Uterus (tissue), 4 donors: ENCODE results near the gene MX1. TPM values are rescaled to one million over a fixed set of nuclear protein-coding genes. Genes with fewer than 3 reads are reported as not detected.

ENCODE experiments used
- DNase-seq, 2 donors: peaks; one replicate each; pipeline ENCODE4 v3.0.0-alpha.2; 2019 to 2020
- H3K27ac ChIP-seq, 2 donors: fragments of 200-600 bp; sonication (generic); 1 replicate in 1 of 2; 2 replicates in 1 of 2; pipeline ENCODE4 v1.5.1; 2016 to 2018
- H3K27me3 ChIP-seq, 2 donors: fragments of 200-600 bp; sonication (generic); one replicate each; pipeline ENCODE4 v1.5.1; 2018 to 2019; ENCODE audit warnings: control low read depth in 1 of 2
- H3K36me3 ChIP-seq, 2 donors: fragments of 200-600 bp; sonication (generic); one replicate each; pipeline ENCODE4 v1.5.1; 2019; ENCODE audit warnings: control low read depth in 1 of 2
- H3K4me1 ChIP-seq, 2 donors: fragments of 200-600 bp; sonication (generic); one replicate each; pipeline ENCODE4 v1.5.1; 2018 to 2019; ENCODE audit warnings: control low read depth in 1 of 2
- H3K4me3 ChIP-seq, 2 donors: fragments of 200-600 bp; sonication (generic); 1 replicate in 1 of 2; 2 replicates in 1 of 2; pipeline ENCODE4 v1.5.1; 2018 to 2019; ENCODE audit warnings: mild to moderate bottlenecking in 1 of 2
- H3K9me3 ChIP-seq, 2 donors: fragments of 200-600 bp; sonication (generic); one replicate each; pipeline ENCODE4 v1.5.1; 2019; ENCODE audit warnings: control low read depth in 1 of 2
- CTCF ChIP-seq, 4 experiments: fragments of 200-600 bp in 2 of 4; fragments of 450-650 bp in 2 of 4; sonication (generic) in 2 of 4; IDR thresholded peaks; one replicate each; pipeline ENCODE4 v1.5.1; 2016 to 2019; ENCODE audit warnings: antibody characterized with exemption in 4 of 4, mild to moderate bottlenecking in 2 of 4, moderate library complexity in 1 of 4
- POLR2A ChIP-seq, 2 donors: fragments of 450-650 bp; IDR thresholded peaks; one replicate each; pipeline ENCODE4 v1.6.1; 2016; ENCODE audit warnings: antibody characterized with exemption in 2 of 2, mild to moderate bottlenecking in 1 of 2, moderate library complexity in 1 of 2
- intact Hi-C: fragments of 100-400 bp; cut with DNase I; formaldehyde crosslinking; loops from one replicate; pipeline ENCODE4 v1.15.1; 2023; ENCODE audit warnings: low total_unique reads
- total RNA-seq, 4 donors: library from RNA; depleted of rRNA in 3 of 4; stranded (reverse); fragments of >200 nt in 3 of 4; gene quantifications; one replicate each; pipeline versions ENCODE4 v1.1.0 to v1.2.4, GENCODE V29; 2014 to 2023
- donor health status: DM: yes; HTN: yes; CAD: no.

MX1 gene
- total RNA-seq, 4 donors from 2014 or later, result 23.5 to 96.3 (median 33.4) TPM

- no peak for DNase-seq
- Histone ChIP-seq H3K36me3 (no peaks in the 10 kb centered on the region), H3K9me3 (no peaks in the 10 kb centered on the region), H3K27me3 (no peaks in the 10 kb centered on the region), H3K27ac (no peak overlapping the region), H3K4me1 (no peaks in the 10 kb centered on the region), H3K4me3 (no peak overlapping the region)
- TF ChIP-seq POLR2A (IDR thresholded peaks at IDR 0.05), result no peak
- TF ChIP-seq CTCF (IDR thresholded peaks at IDR 0.05), result no peak
- intact Hi-C loops, result loop anchor here (10.0 kb wide), 1 partner anchor 264 kb away; the partner anchor contains the start of gene BACE2
Measured at GRCh38 chr21:41428847-41429246, 2.8 kb downstream of the MX1 start.

GRCh38 chr21:41429305-41429704 is 3.3 kb downstream of the MX1 start:
- H3K9me3 ChIP-seq, result no peaks in the 10 kb centered on the region
- DNase-seq, result no peak
- intact Hi-C loops, result loop anchor here (10.0 kb wide), 1 partner anchor 265 kb away; the partner anchor contains the start of gene BACE2
- no peaks in the 10 kb centered on the region for H3K36me3 ChIP-seq
- no peak overlapping the region for H3K27ac ChIP-seq
- TF ChIP-seq POLR2A (IDR thresholded peaks at IDR 0.05) (no peak), CTCF (IDR thresholded peaks at IDR 0.05) (no peak)
- no peaks in the 10 kb centered on the region for H3K4me1 ChIP-seq
- no peaks in the 10 kb centered on the region for H3K27me3 ChIP-seq
- H3K4me3 ChIP-seq, result no peak overlapping the region

GRCh38 chr21:41429925-41430491 is 4.0 kb downstream of the MX1 start:
- TF ChIP-seq CTCF (IDR thresholded peaks at IDR 0.05) (no peak), POLR2A (IDR thresholded peaks at IDR 0.05) (no peak)
- H3K27me3 ChIP-seq, result no peaks in the 10 kb centered on the region
- H3K4me1 ChIP-seq, result no peaks in the 10 kb centered on the region
- H3K36me3 ChIP-seq, result no peaks in the 10 kb centered on the region
- no peaks in the 10 kb centered on the region for H3K9me3 ChIP-seq
- no peak overlapping the region for H3K27ac ChIP-seq
- DNase-seq, result no peak
- intact Hi-C loops, result loop anchor here (10.0 kb wide), 1 partner anchor 265 kb away; the partner anchor contains the start of gene BACE2
- no peak overlapping the region for H3K4me3 ChIP-seq

- no peak for DNase-seq
- Histone ChIP-seq H3K4me3 (no peak overlapping the region), H3K27me3 (no peaks in the 10 kb centered on the region), H3K4me1 (no peaks in the 10 kb centered on the region), H3K9me3 (no peaks in the 10 kb centered on the region), H3K27ac (no peak overlapping the region), H3K36me3 (no peaks in the 10 kb centered on the region)
- intact Hi-C loops, result no loop called here
- TF ChIP-seq POLR2A (IDR thresholded peaks at IDR 0.05) (no peak), CTCF (IDR thresholded peaks at IDR 0.05) (no peak)
Measured at GRCh38 chr21:41431788-41432548, 5.9 kb downstream of the MX1 start.
